Smooth muscle cell (in vitro differentiated cells): ENCODE results near the gene PPL. TPM values are rescaled to one million over a fixed set of nuclear protein-coding genes. Genes with fewer than 3 reads are reported as not detected.

Source experiments
- DNase-seq: peaks from one replicate; lab custom pipeline; 2025; ENCODE audit not compliant: unreplicated experiment; lab: John Stamatoyannopoulos, UW
- H2AFZ ChIP-seq: fragments of 200-600 bp; sonication (generic); 2 replicates; pipeline ENCODE4 v1.6.0; 2016; ENCODE audit warnings: antibody characterized with exemption, low read depth, mild to moderate bottlenecking
- H3F3A ChIP-seq: fragments of 200-600 bp; sonication (generic); 2 replicates; pipeline ENCODE4 v1.6.0; 2017; ENCODE audit warnings: antibody characterized with exemption, low read depth
- H3K27ac ChIP-seq: fragments of 200-600 bp; sonication (generic); 2 replicates; pipeline ENCODE4 v1.5.1; 2016; ENCODE audit warnings: low read depth, mild to moderate bottlenecking
- H3K27me3 ChIP-seq: fragments of 200-600 bp; sonication (generic); 2 replicates; pipeline ENCODE4 v1.6.1; 2016; ENCODE audit warnings: low read depth, mild to moderate bottlenecking
- H3K36me3 ChIP-seq: fragments of 200-600 bp; sonication (generic); 2 replicates; pipeline ENCODE4 v1.5.1; 2016; ENCODE audit warnings: low read depth
- H3K4me1 ChIP-seq: fragments of 200-600 bp; sonication (generic); 2 replicates; pipeline ENCODE4 v1.5.1; 2016; ENCODE audit warnings: low read depth
- H3K4me2 ChIP-seq: fragments of 200-600 bp; sonication (generic); 2 replicates; pipeline ENCODE4 v1.6.0; 2016; ENCODE audit warnings: mild to moderate bottlenecking
- H3K4me3 ChIP-seq: fragments of 200-600 bp; sonication (generic); 2 replicates; pipeline ENCODE4 v1.5.1; 2016; ENCODE audit warnings: mild to moderate bottlenecking
- H3K79me2 ChIP-seq: fragments of 200-600 bp; sonication (generic); 2 replicates; pipeline ENCODE4 v1.6.0; 2016; ENCODE audit warnings: low read depth, mild to moderate bottlenecking
- H3K9ac ChIP-seq: fragments of 200-600 bp; sonication (generic); 2 replicates; pipeline ENCODE4 v1.6.0; 2016; ENCODE audit warnings: low read depth
- H3K9me3 ChIP-seq: fragments of 200-600 bp; sonication (generic); replicated peaks from 2 replicates; pipeline ENCODE4 v1.5.1; 2016; ENCODE audit warnings: low read depth
- H4K20me1 ChIP-seq: fragments of 200-600 bp; sonication (generic); 2 replicates; pipeline ENCODE4 v1.6.0; 2016; ENCODE audit warnings: low read depth
- WGBS: methylation state at CpG from one replicate; pipeline ENCODE4 v1.1.7; 2016; ENCODE audit warnings: low lambda C conversion rate; 5-methylcytosine and 5-hydroxymethylcytosine counted together
- polyA plus RNA-seq: library from polyadenylated mRNA; unstranded; fragments of >200 nt; fragmentation: Nextera tagmentation; extraction: Ambion mirVana; gene quantifications from 2 replicates; pipeline ENCODE4 v1.2.1, GENCODE V29; 2016
- total RNA-seq: library from RNA; depleted of rRNA; stranded (reverse); fragments of >200 nt; gene quantifications from 2 replicates; pipeline ENCODE4 v1.2.3, GENCODE V29; 2014
- TF ChIP-seq, protein P1 (sequence below): fragments of 200-600 bp; sonication (generic); IDR thresholded peaks from 2 replicates; pipeline ENCODE4 v1.5.1; 2017; ENCODE audit warnings: borderline replicate concordance, mild to moderate bottlenecking, antibody characterized with exemption; ENCODE audit not compliant: insufficient read depth, poor library complexity, severe bottlenecking

Gene PPL
- total and polyA plus RNA-seq, 2 experiments from 2014 or later = 3.0 to 7.7 TPM

DNA sequence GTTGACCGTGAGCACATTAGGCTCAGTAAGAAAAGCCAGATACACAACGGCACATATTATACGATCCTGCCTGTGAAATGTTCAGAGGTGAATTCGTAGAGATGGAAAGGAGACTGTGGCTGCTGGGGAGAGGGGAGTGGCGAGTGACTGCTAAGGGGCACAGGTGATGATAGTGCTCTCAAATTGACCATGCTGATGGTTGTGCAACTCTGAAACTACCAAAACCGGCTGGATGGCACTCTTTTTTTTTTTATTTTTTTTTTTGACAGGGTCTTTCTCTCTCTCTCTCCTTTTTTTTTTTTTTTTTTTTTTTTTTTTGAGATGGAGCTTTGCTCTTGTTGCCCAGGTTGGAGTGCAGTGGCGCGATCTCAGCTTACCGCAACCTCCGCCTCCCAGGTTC is 13.0 kb upstream of the PPL start:
- H2AFZ ChIP-seq = no peak overlapping the region
- peaks cover 16% of the 10 kb centered on the region for H3K4me1 ChIP-seq
- no peaks in the 10 kb centered on the region for H3K79me2 ChIP-seq
- H3K27ac ChIP-seq = no peak overlapping the region
- no peak overlapping the region for H3K4me3 ChIP-seq
- no peaks in the 10 kb centered on the region for H4K20me1 ChIP-seq
- H3K4me2 ChIP-seq = no peak overlapping the region
- DNase-seq = no peak
- 73% methylated on average over 8 of the region's 10 CpGs for WGBS
- no peaks in the 10 kb centered on the region for H3K36me3 ChIP-seq
- TF ChIP-seq, protein P1, sequence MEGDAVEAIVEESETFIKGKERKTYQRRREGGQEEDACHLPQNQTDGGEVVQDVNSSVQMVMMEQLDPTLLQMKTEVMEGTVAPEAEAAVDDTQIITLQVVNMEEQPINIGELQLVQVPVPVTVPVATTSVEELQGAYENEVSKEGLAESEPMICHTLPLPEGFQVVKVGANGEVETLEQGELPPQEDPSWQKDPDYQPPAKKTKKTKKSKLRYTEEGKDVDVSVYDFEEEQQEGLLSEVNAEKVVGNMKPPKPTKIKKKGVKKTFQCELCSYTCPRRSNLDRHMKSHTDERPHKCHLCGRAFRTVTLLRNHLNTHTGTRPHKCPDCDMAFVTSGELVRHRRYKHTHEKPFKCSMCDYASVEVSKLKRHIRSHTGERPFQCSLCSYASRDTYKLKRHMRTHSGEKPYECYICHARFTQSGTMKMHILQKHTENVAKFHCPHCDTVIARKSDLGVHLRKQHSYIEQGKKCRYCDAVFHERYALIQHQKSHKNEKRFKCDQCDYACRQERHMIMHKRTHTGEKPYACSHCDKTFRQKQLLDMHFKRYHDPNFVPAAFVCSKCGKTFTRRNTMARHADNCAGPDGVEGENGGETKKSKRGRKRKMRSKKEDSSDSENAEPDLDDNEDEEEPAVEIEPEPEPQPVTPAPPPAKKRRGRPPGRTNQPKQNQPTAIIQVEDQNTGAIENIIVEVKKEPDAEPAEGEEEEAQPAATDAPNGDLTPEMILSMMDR = no peak
- H3F3A ChIP-seq = no peaks in the 10 kb centered on the region
- no peaks in the 10 kb centered on the region for H3K27me3 ChIP-seq
- no peak overlapping the region for H3K9ac ChIP-seq
- no peaks in the 10 kb centered on the region for H3K9me3 ChIP-seq

DNA sequence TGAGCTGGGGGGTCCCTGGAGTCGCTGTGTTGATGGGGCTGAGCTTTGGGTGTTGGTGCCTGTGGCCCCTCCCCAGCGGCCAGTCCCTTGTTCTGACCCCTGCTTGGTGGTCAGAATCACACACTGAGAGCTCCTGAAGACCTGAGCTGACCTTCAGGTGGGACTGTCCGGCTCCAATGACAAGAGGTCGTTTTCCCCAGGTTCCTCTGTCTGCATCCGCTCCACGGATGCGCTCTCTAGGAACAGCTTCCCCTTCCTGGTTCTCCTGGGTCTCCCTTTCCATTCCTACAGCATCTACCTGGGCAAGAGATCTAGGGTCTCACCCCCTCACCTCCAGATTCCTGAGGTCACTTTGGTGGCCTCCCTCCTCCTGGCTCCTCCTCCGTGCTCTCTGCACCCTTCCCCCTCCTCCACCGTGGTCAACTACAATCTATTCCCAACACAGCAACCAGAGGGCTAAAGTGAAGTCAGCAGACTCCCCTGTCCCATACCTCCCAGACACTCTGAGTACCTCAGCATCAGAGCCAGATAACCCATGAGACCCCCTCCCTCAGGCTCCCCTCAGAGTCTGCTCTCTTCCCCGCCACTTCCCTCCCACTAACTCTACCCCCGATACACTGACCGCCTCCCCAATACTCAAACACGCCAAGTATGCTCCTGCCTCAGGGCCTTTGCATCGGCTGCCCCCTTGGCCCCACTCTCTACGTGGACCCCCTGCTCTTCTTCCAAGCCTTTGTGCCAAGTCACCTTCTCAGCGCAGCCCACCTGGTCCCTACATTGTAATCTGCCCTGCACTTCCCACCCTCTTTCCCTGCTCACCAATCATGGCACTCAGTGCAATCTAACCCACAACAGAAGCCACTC is 12.2 kb upstream of the PPL start:
- no peaks in the 10 kb centered on the region for H3K27me3 ChIP-seq
- no peaks in the 10 kb centered on the region for H4K20me1 ChIP-seq
- peaks cover 5% of the 10 kb centered on the region for H3F3A ChIP-seq
- H3K9me3 ChIP-seq = no peaks in the 10 kb centered on the region
- no peaks in the 10 kb centered on the region for H3K79me2 ChIP-seq
- WGBS = 79% methylated on average over 16 of the region's 16 CpGs
- H3K4me1 ChIP-seq = peaks cover 16% of the 10 kb centered on the region
- no peak overlapping the region for H3K4me3 ChIP-seq
- no peak overlapping the region for H2AFZ ChIP-seq
- TF ChIP-seq, protein P1 = no peak
- no peak overlapping the region for H3K9ac ChIP-seq
- no peak overlapping the region for H3K4me2 ChIP-seq
- no peak overlapping the region for H3K27ac ChIP-seq
- no peaks in the 10 kb centered on the region for H3K36me3 ChIP-seq
- DNase-seq = no peak

DNA sequence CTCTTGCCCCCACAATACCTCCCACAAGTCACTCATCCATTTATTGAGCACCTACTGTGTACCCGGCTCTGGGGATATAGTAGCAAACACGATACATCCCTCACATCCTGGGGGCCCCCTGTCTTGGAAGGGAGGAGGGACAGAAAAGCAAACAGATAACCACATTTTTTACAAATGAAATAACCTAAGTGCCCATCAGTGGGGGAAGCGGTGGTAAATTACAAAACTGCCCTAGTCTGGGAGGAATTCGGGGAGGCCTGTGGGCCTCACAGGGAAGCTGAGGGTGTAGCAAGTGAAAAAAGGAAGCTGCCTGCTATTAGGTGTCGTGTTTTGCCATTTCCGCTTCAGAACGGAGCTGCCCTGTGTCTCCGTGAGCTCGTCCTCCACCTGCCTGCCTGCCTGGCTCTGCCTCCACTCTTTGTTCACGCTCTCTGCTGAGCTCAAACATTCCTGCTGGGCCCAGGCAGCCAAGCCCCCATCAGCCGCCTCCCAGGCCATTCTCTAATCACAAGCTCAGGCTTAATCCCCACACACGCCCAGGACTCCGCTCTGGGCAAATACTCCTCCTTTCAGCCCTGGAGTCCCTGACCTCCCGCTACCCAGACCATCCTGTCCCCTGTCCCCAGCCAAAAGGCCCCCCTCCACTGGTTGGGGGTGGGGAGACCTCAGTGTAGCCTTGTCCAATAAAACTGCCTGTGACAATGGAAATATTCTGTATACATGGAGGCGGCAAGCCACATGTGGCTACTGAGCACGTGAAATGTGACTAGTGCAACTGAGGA is 11.0 kb upstream of the PPL start:
- Histone ChIP-seq H3K4me2 (peak overlapping the region; percentile 54), H4K20me1 (no peaks in the 10 kb centered on the region)

More for the DNA sequence above, 11.0 kb upstream of the PPL start:
- peaks cover 26% of the 10 kb centered on the region for H3K4me1 ChIP-seq
- DNase-seq = no peak
- no peaks in the 10 kb centered on the region for H3K36me3 ChIP-seq
- peaks cover 11% of the 10 kb centered on the region for H3F3A ChIP-seq
- H3K27ac ChIP-seq = no peak overlapping the region
- H2AFZ ChIP-seq = peak overlapping the region; percentile 26
- 33% methylated on average over 16 of the region's 16 CpGs for WGBS
- H3K27me3 ChIP-seq = no peaks in the 10 kb centered on the region
- no peaks in the 10 kb centered on the region for H3K79me2 ChIP-seq
- no peaks in the 10 kb centered on the region for H3K9me3 ChIP-seq
- no peak overlapping the region for H3K9ac ChIP-seq
- TF ChIP-seq, protein P1 = no peak
- no peak overlapping the region for H3K4me3 ChIP-seq
